Measurements from ENCODE around the gene LTBP4. TPM values are rescaled to one million over a fixed set of nuclear protein-coding genes. Genes with fewer than 3 reads are reported as not detected.

Gene LTBP4
- total and polyA plus RNA-seq, 2 of the 13 experiments (the other 11 are each of a cell fraction or from before 2014, with no cell fraction given) = 0.86 to 2.3 TPM

DNA sequence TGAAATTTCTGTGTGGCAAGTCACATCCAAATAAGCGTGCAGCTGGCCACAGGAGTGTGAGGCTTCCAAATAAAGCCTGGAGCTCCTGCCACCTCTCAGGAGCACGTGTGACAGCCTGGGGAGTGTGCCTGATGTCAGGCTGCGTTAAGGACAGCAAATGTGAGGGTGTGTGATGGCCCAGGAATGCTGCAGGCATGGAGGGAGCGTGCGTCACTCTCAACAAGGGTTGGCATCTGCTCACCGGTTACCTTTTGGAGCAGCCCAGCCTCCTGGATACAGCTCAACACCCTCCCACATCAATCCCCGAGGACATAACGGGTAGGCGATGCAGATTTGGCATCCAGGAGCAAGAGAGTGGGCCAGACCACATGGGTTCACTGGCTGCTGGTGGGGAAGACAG, 70.2 kb downstream of the LTBP4 start:
- no peaks in the 10 kb centered on the region for H4K20me1 ChIP-seq (ENCODE audit: insufficient read depth, low read length)
- ATAC-seq = no peak
- no peaks in the 10 kb centered on the region for H3K36me3 ChIP-seq (replicated peaks in 1 of 2; ENCODE audit: control insufficient read depth in 1 of 2, insufficient read depth in 2 of 2, low read length in 2 of 2)
- no peak overlapping the region for H3K4me3 ChIP-seq (replicated peaks in 1 of 3; ENCODE audit: insufficient read depth in 1 of 3, low read depth in 2 of 3, low read length in 3 of 3)
- H3K27ac ChIP-seq (ENCODE audit: extremely low read length, insufficient read depth, low read length) = no peak overlapping the region
- intact Hi-C loops (cut with micrococcal nuclease; ENCODE audit: unreplicated experiment) (no loop called here), in situ Hi-C loops (cut with HindIII; ENCODE audit: extremely low pct_ligation_motif_present, low pct_unique_long_range_greater_than_20kb) (loop anchor here (25.0 kb wide), 1 partner anchor 466 kb away; no protein-coding TSS in a partner anchor)
- FAIRE-seq = no peak
- no TSS peak for BruUV-seq (replicated peaks)
- H3K4me2 ChIP-seq (ENCODE audit: low read depth, low read length) = no peak overlapping the region
- TF ChIP-seq MAZ (IDR thresholded peaks at IDR 0.05; ENCODE audit: borderline replicate concordance, low read depth, low read length) (no peak), MAZ (CRISPR knock-in tag; IDR thresholded peaks at IDR 0.05; ENCODE audit: low read depth) (no peak)
- no peaks in the 10 kb centered on the region; the same call in 1 of the 2 replicates for H3K9me3 ChIP-seq (ENCODE audit: low read length)
- ChIA-PET CTCF (ENCODE audit: low intra/inter-chr PET ratio, low total read pairs) (no interaction called here), POLR2A (no interaction called here)
- DNase-seq (ENCODE audit: low spot score) = no peak
- H3K27me3 ChIP-seq (ENCODE audit: control insufficient read depth in 1 of 2, insufficient read depth in 2 of 2, low read length in 2 of 2) = no peaks in the 10 kb centered on the region
- no peaks in the 10 kb centered on the region for H3K4me1 ChIP-seq (ENCODE audit: insufficient read depth, low read length)
- 67% methylated on average over 3 of the region's 9 CpGs for WGBS (ENCODE audit: low lambda C conversion rate)
- no peak overlapping the region for H2AFZ ChIP-seq (ENCODE audit: low read length)
- no peak overlapping the region for H3K9ac ChIP-seq (ENCODE audit: insufficient read depth, low read depth, low read length)
- no peaks in the 10 kb centered on the region for H3K79me2 ChIP-seq (ENCODE audit: insufficient read depth, low read length)

GRCh38 chr19:40672038-40672437, 70.9 kb downstream of the LTBP4 start:
- no peaks in the 10 kb centered on the region for H3K36me3 ChIP-seq (replicated peaks in 1 of 2; ENCODE audit: control insufficient read depth in 1 of 2, insufficient read depth in 2 of 2, low read length in 2 of 2)
- H3K9me3 ChIP-seq (ENCODE audit: low read length) = no peaks in the 10 kb centered on the region; the same call in 1 of the 2 replicates
- ATAC-seq (no peak), FAIRE-seq (no peak), DNase-seq (ENCODE audit: low spot score) (no peak)
- no TSS peak for BruUV-seq (replicated peaks)
- H3K4me1 ChIP-seq (ENCODE audit: insufficient read depth, low read length) = no peaks in the 10 kb centered on the region
- H3K4me2 ChIP-seq (ENCODE audit: low read depth, low read length) = no peak overlapping the region
- H3K4me3 ChIP-seq (replicated peaks in 1 of 3; ENCODE audit: insufficient read depth in 1 of 3, low read depth in 2 of 3, low read length in 3 of 3) = no peak overlapping the region
- CTCF ChIA-PET (ENCODE audit: low intra/inter-chr PET ratio, low total read pairs) = no interaction called here
- intact Hi-C loops (cut with micrococcal nuclease; ENCODE audit: unreplicated experiment) (no loop called here), in situ Hi-C loops (cut with HindIII; ENCODE audit: extremely low pct_ligation_motif_present, low pct_unique_long_range_greater_than_20kb) (loop anchor here (25.0 kb wide), 1 partner anchor 465 kb away; no protein-coding TSS in a partner anchor)
- H3K27me3 ChIP-seq (ENCODE audit: control insufficient read depth in 1 of 2, insufficient read depth in 2 of 2, low read length in 2 of 2) = no peaks in the 10 kb centered on the region
- no peaks in the 10 kb centered on the region for H4K20me1 ChIP-seq (ENCODE audit: insufficient read depth, low read length)
- no peak overlapping the region for H3K27ac ChIP-seq (ENCODE audit: extremely low read length, insufficient read depth, low read length)
- H3K9ac ChIP-seq (ENCODE audit: insufficient read depth, low read depth, low read length) = no peak overlapping the region
- POLR2A ChIA-PET = interaction anchor here (0.6 kb wide), 1 partner anchor 33 kb away, joined by 3 read pairs; no protein-coding TSS in a partner anchor
- 65% methylated on average over 2 of the region's 2 CpGs for WGBS (ENCODE audit: low lambda C conversion rate)
- H3K79me2 ChIP-seq (ENCODE audit: insufficient read depth, low read length) = no peaks in the 10 kb centered on the region
- H2AFZ ChIP-seq (ENCODE audit: low read length) = no peak overlapping the region
- TF ChIP-seq PRDM10 (CRISPR knock-in tag; IDR thresholded peaks at IDR 0.05; ENCODE audit: low read depth) (no peak), RAD51 (IDR thresholded peaks at IDR 0.05; ENCODE audit: borderline replicate concordance) (no peak), ZNF761 (CRISPR knock-in tag; conservative IDR thresholded peaks at IDR 0.05) (no peak), BHLHE40 (IDR thresholded peaks at IDR 0.05; ENCODE audit: low read length) (no peak), HNF1B (CRISPR knock-in tag; IDR thresholded peaks at IDR 0.05) (no peak)

All from HepG2 (cell line).